Fibroblast of lung (primary cell): ENCODE results near the gene CACNG3.

Source experiments
- CTCF ChIP-seq, 2 donors: IDR thresholded peaks in 1 of 2; conservative IDR thresholded peaks in 1 of 2; 1 replicate in 1 of 2; 2 replicates in 1 of 2; pipeline ENCODE4 v1.5.1; 2011 to 2012; ENCODE audit warnings: low read length in 2 of 2, control low read depth in 1 of 2, inconsistent platforms in 1 of 2, low read depth in 1 of 2, mild to moderate bottlenecking in 1 of 2
- EZH2 ChIP-seq: IDR thresholded peaks from 2 replicates; pipeline ENCODE4 v1.5.1; 2012; ENCODE audit warnings: low read length, control low read depth, mild to moderate bottlenecking; ENCODE audit errors: missing control alignments

GRCh38 chr16:24315343-24315742 lies 59.2 kb downstream of the CACNG3 start:
- TF ChIP-seq CTCF (conservative IDR thresholded peaks at IDR 0.05 in 1 of 2, IDR thresholded peaks at IDR 0.05 in 1 of 2; ENCODE audit: low read depth in 1 of 2, low read length in 2 of 2) (no peak), EZH2 (no peak)
